NT2/D1 (cell line): ENCODE results near the gene RHBDL3.

Source experiments
- SUZ12 ChIP-seq: IDR thresholded peaks from 2 replicates; pipeline ENCODE4 v1.6.1; 2011; ENCODE audit not compliant: insufficient read length, insufficient read depth; ENCODE audit errors: extremely low read depth
- YY1 ChIP-seq: IDR thresholded peaks from 2 replicates; pipeline ENCODE4 v1.6.1; 2011; ENCODE audit not compliant: insufficient read length, insufficient read depth
- ZNF274 ChIP-seq: IDR thresholded peaks from 2 replicates; pipeline ENCODE4 v1.6.1; 2011; ENCODE audit warnings: mild to moderate bottlenecking, low read depth, low read length

DNA sequence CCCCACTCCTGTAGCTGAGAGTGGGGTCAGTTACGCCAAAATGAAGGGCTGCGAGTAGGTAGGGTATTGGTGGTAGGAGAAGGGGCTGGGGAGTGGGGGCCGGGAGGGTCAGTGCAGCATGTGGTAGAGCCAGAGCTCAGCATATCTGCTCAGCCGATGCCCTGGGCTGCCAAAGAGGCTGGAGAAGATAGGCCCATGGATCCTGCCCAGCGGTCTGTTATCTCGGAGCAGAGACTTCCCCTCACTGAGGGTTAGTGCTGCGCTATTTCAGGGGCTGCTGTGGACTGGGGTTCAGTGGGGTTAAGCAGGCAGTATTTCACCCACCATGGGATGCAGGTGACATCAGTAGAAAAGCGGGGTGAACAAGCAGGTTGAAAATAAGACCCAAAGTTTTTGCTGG lies 19.7 kb downstream of the RHBDL3 start:
- TF ChIP-seq YY1 (no peak), ZNF274 (no peak), SUZ12 (no peak)
